Endothelial cell of umbilical vein (primary cell): Measurements from ENCODE around the gene MARVELD1. TPM values are rescaled to one million over a fixed set of nuclear protein-coding genes. Genes with fewer than 3 reads are reported as not detected.

Experiments used
- Bru-seq: library from RNA; stranded (reverse); fragments of 400-500 nt; gene quantifications from one replicate; lab custom pipeline; 2021; lab: Mats Ljungman, UMichigan
- BruChase-seq, 2 experiments: library from RNA; stranded (reverse); fragments of 400-500 nt; gene quantifications; one replicate each; lab custom pipeline; 2021; lab: Mats Ljungman, UMichigan
- BruUV-seq: library from RNA; stranded (reverse); fragments of 400-500 nt; replicated peaks from 2 replicates; lab custom pipeline; 2021; lab: Mats Ljungman, UMichigan
- CTCF ChIA-PET: fragments of 300-600, 350-600 bp; sonication (Branson Sonifier 250); formaldehyde crosslinking; loops from one replicate; lab custom pipeline; 2021; ENCODE audit warnings: antibody characterized with exemption, inconsistent platforms; lab: Charles Lee
- POLR2A ChIA-PET: fragments of 300-600, 350-600 bp; sonication (Branson Sonifier 250); formaldehyde crosslinking; loops from one replicate; lab custom pipeline; 2021; ENCODE audit warnings: antibody characterized with exemption, inconsistent platforms; lab: Charles Lee
- DNase-seq: peaks from one replicate; pipeline ENCODE4 v3.0.0-alpha.2; 2011; ENCODE audit warnings: low read depth, low spot score
- FAIRE-seq: peaks from 2 replicates; lab custom pipeline; 2011; peaks lifted over from hg19 to GRCh38; lab: Jason Lieb, UNC
- H2AFZ ChIP-seq: 2 replicates; pipeline ENCODE4 v1.6.0; 2012; ENCODE audit warnings: low read depth, low read length, control low read depth, inconsistent platforms
- H3K27ac ChIP-seq: 2 replicates; pipeline ENCODE4 v1.5.1; 2011; ENCODE audit warnings: low read depth, mild to moderate bottlenecking, control low read depth, low read length, moderate library complexity; ENCODE audit not compliant: insufficient read depth
- H3K27me3 ChIP-seq, 2 experiments: 2 replicates each; pipeline versions ENCODE4 v1.6.0 to v1.6.1; 2011; ENCODE audit warnings: low read length in 2 of 2, mixed read lengths in 1 of 2; ENCODE audit not compliant: control insufficient read depth in 2 of 2, insufficient read depth in 2 of 2
- H3K36me3 ChIP-seq, 2 experiments: 2 replicates in 1 of 2; 3 replicates in 1 of 2; pipeline ENCODE4 v1.5.1; 2011; ENCODE audit warnings: low read length in 2 of 2, mild to moderate bottlenecking in 1 of 2, moderate library complexity in 1 of 2; ENCODE audit not compliant: control insufficient read depth in 2 of 2, insufficient read depth in 2 of 2; ENCODE audit errors: extremely low read depth in 1 of 2
- H3K4me1 ChIP-seq: 3 replicates; pipeline ENCODE4 v1.5.1; 2011; ENCODE audit warnings: mild to moderate bottlenecking, low read length; ENCODE audit not compliant: control insufficient read depth, insufficient read depth; ENCODE audit errors: extremely low read depth
- H3K4me2 ChIP-seq: 2 replicates; pipeline ENCODE4 v1.6.1; 2011; ENCODE audit warnings: low read length, control low read depth, mixed read lengths; ENCODE audit not compliant: insufficient read depth
- H3K4me3 ChIP-seq, 3 experiments: fragments of 200-600 bp in 1 of 3; sonication (generic), shearing (Covaris generic) in 1 of 3; replicated peaks in 1 of 3; 2 replicates each; pipeline ENCODE4 v1.5.1; 2011 to 2016; ENCODE audit warnings: control low read depth in 3 of 3, low read length in 3 of 3, mild to moderate bottlenecking in 2 of 3, inconsistent platforms in 1 of 3, low read depth in 1 of 3, moderate library complexity in 1 of 3; ENCODE audit not compliant: insufficient read depth in 1 of 3
- H3K79me2 ChIP-seq: 2 replicates; pipeline ENCODE4 v1.6.0; 2012; ENCODE audit warnings: low read length, inconsistent platforms; ENCODE audit not compliant: control insufficient read depth, insufficient read depth
- H3K9ac ChIP-seq: replicated peaks from 2 replicates; pipeline ENCODE3; 2011; ENCODE audit warnings: low read length, control low read depth; ENCODE audit not compliant: insufficient read depth; ENCODE audit errors: extremely low read depth
- H3K9me1 ChIP-seq: replicated peaks from 3 replicates; pipeline ENCODE4 v1.6.0; 2011; ENCODE audit warnings: mild to moderate bottlenecking, low read length; ENCODE audit not compliant: control insufficient read depth, insufficient read depth; ENCODE audit errors: extremely low read depth
- H3K9me3 ChIP-seq: replicated peaks from 2 replicates; pipeline ENCODE4 v1.5.1; 2012; ENCODE audit warnings: low read length, inconsistent platforms; ENCODE audit not compliant: control insufficient read depth, insufficient read depth
- H4K20me1 ChIP-seq: replicated peaks from 2 replicates; pipeline ENCODE3; 2011; ENCODE audit warnings: mild to moderate bottlenecking, low read length; ENCODE audit not compliant: control insufficient read depth, insufficient read depth; ENCODE audit errors: extremely low read depth
- CTCF ChIP-seq, 2 donors: IDR thresholded peaks; 1 replicate in 1 of 2; 2 replicates in 1 of 2; pipeline ENCODE4 v1.5.1; 2011; ENCODE audit warnings: low read length in 2 of 2, mild to moderate bottlenecking in 2 of 2, moderate library complexity in 2 of 2, control low read depth in 1 of 2, inconsistent platforms in 1 of 2, low read depth in 1 of 2; ENCODE audit not compliant: insufficient read depth in 1 of 2; ENCODE audit errors: extremely low read depth in 1 of 2
- EZH2 ChIP-seq: IDR thresholded peaks from 2 replicates; pipeline ENCODE4 v1.6.1; 2012; ENCODE audit warnings: borderline replicate concordance, low read depth, mild to moderate bottlenecking, moderate library complexity, low read length, inconsistent platforms; ENCODE audit not compliant: severe bottlenecking
- FOS ChIP-seq: IDR thresholded peaks from 2 replicates; pipeline ENCODE4 v1.6.1; 2011; ENCODE audit warnings: mild to moderate bottlenecking, low read length, moderate library complexity, borderline replicate concordance; ENCODE audit not compliant: insufficient read depth
- GATA2 ChIP-seq: IDR thresholded peaks from 2 replicates; pipeline ENCODE4 v1.7.0; 2011; ENCODE audit warnings: low read depth, mild to moderate bottlenecking, moderate library complexity, mixed read lengths, low read length; ENCODE audit not compliant: insufficient read length, insufficient read depth
- JUN ChIP-seq: IDR thresholded peaks from 2 replicates; pipeline ENCODE4 v1.6.1; 2011; ENCODE audit warnings: borderline replicate concordance, low read depth; ENCODE audit not compliant: insufficient read length, insufficient read depth
- MYC ChIP-seq: IDR thresholded peaks from one replicate; pipeline ENCODE4 v1.6.1; 2011; ENCODE audit warnings: mild to moderate bottlenecking, low read depth, low read length
- POLR2A ChIP-seq: IDR thresholded peaks from 2 replicates; pipeline ENCODE4 v1.6.1; 2012; ENCODE audit warnings: low read depth, mild to moderate bottlenecking, control low read depth, low read length
- POLR2AphosphoS5 ChIP-seq: IDR thresholded peaks from 2 replicates; pipeline ENCODE4 v1.6.1; 2012; ENCODE audit warnings: low read depth, mild to moderate bottlenecking, control low read depth, low read length, moderate library complexity; ENCODE audit not compliant: insufficient read depth
- dilution Hi-C: fragments of 300-500 bp; cut with MboI; formaldehyde crosslinking; loops from one replicate; pipeline ENCODE4 v1.15.0; 2019; ENCODE audit warnings: low sequenced_read_pairs; ENCODE audit not compliant: extremely low pct_ligation_motif_present
- intact Hi-C: fragments of 100-400 bp; cut with micrococcal nuclease; formaldehyde crosslinking; loops from one replicate; pipeline ENCODE4 v1.10.0; 2022
- long read RNA-seq: library from polyadenylated mRNA; stranded (forward); transcript quantifications from one replicate; pipeline ENCODE4 v2.0.0, GENCODE V29; 2021
- polyA minus RNA-seq, 3 experiments: library from RNA; depleted of rRNA, polyadenylated mRNA; stranded (reverse); fragments of >200 nt; gene quantifications; 1 replicate in 1 of 3; 2 replicates in 2 of 3; pipeline ENCODE4 v1.2.3, GENCODE V29; 2011
- polyA plus RNA-seq, 4 experiments: library from polyadenylated mRNA; depleted of rRNA in 3 of 4; stranded (reverse) in 3 of 4; unstranded in 1 of 4; fragments of >200 nt; gene quantifications; 2 replicates each; pipeline versions ENCODE4 v1.2.1 to v1.2.3, GENCODE V29; 2011 to 2012; ENCODE audit warnings: missing spikeins in 1 of 4
- total RNA-seq: library from RNA; stranded (reverse); gene quantifications from 2 replicates; pipeline ENCODE4 v1.2.3, GENCODE V29; 2021
- TF ChIP-seq, protein P1 (sequence below): IDR thresholded peaks from 2 replicates; pipeline ENCODE4 v1.6.1; 2011; ENCODE audit not compliant: insufficient read depth, insufficient read length

Gene MARVELD1
- total RNA-seq (69.5 and 78.3 TPM in 2 replicates), polyA plus RNA-seq (67.3 and 72.5 TPM in 2 replicates), polyA minus RNA-seq (36.6 and 38.0 TPM in 2 replicates), Bru-seq, nascent RNA (percentile 86 among the genes with signal in this experiment), BruChase-seq, experiment 1, labeled RNA remaining after a 6-hour chase (percentile 96 among the genes with signal in this experiment), BruChase-seq, experiment 2, labeled RNA remaining after a 2-hour chase (percentile 92 among the genes with signal in this experiment)
- polyA plus RNA-seq (2011; cell fraction: cytosol; rRNA removed) = 74.6 and 74.8 TPM in 2 replicates
- 29.7 and 30.0 TPM in 2 replicates for polyA plus RNA-seq (2011; cell fraction: nucleus; rRNA removed)
- 82.4 and 98.3 TPM in 2 replicates for polyA plus RNA-seq (2012)
- polyA minus RNA-seq (2011; cell fraction: cytosol; rRNA and poly(A)+ RNA removed) = 23.0 TPM
- polyA minus RNA-seq (2011; cell fraction: nucleus; rRNA and poly(A)+ RNA removed) = 16.4 and 17.7 TPM in 2 replicates
- long read RNA-seq, transcript MARVELD1-201 (2 exons, 3,221 nt) = major isoform, 91 of 98 reads
- long read RNA-seq, partial matches to known transcripts = 0 of 98 reads
- long read RNA-seq, other reads (novel, unspliced or antisense) = 7 of 98 reads

DNA sequence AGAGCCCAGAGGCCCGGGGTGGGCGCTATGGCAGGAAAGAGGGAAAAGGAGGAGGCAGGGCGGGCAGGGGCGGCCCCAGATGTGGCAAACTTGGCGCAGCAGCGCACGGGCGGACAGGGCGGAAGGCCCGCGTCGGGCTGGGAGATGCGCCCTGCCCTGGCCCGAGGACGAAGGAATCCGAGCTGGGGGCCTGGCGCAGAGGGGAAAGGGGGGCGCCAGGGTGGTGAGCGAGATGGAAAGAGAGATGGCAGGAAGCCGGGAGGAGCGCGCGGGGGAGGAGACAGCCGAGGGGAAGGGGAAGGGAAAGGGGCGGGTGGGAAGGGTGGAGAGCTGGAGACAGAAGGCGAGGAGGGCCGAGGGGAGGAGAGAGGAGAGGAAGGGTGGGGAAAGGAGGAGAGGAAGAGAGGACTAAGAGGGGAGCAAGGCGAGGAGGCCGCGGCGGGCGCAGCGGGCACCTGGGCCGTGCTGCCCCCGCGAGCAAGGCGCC, at the start of gene MARVELD1:
MARVELD1 (plus strand) TSS at position 392 of the 487 bp plus-strand sequence. CDS start 147 bp downstream, outside the sequence.
- peaks cover 0 to 10% of the 10 kb centered on the region in 2 experiments for H3K36me3 ChIP-seq
- H2AFZ ChIP-seq = peak within 1 kb of the TSS; percentile 61
- peaks cover 22% of the 10 kb centered on the region for H3K4me1 ChIP-seq
- CTCF ChIA-PET = interaction anchor here (1.1 to 18.5 kb wide), 8 partner anchors 9 to 37 kb away, joined by 3 to 863 read pairs (median 5); partner anchors contain the start of genes AVPI1 and ZFYVE27
- intact Hi-C loops (loop anchor here (1.0 kb wide), 1 partner anchor 26 kb away; the partner anchor contains the start of gene AVPI1), dilution Hi-C loops (no loop called here)
- POLR2A ChIA-PET = interaction anchor here (0.6 kb wide), 1 partner anchor 20 kb away, joined by 3 read pairs; no protein-coding TSS in a partner anchor
- TF ChIP-seq EZH2 (no peak), GATA2 (no peak), JUN (no peak), MYC (no peak), CTCF (IDR thresholded peaks at IDR 0.05; ENCODE audit: extremely low read depth in 1 of 2, insufficient read depth in 1 of 2, low read depth in 1 of 2, low read length in 2 of 2) (no peak), FOS (no peak), POLR2A (peak; percentile 95), POLR2AphosphoS5 (peak; percentile 93)
- TF ChIP-seq, protein P1, sequence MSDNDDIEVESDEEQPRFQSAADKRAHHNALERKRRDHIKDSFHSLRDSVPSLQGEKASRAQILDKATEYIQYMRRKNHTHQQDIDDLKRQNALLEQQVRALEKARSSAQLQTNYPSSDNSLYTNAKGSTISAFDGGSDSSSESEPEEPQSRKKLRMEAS = no peak
- no TSS peak for BruUV-seq
- peak within 1 kb of the TSS; percentile 81 for H3K4me2 ChIP-seq
- no peaks in the 10 kb centered on the region for H3K27me3 ChIP-seq
- no peaks in the 10 kb centered on the region for H4K20me1 ChIP-seq
- peak within 1 kb of the TSS; percentile 39 for H3K27ac ChIP-seq
- H3K9me3 ChIP-seq = no peaks in the 10 kb centered on the region
- H3K79me2 ChIP-seq = peaks cover 34% of the 10 kb centered on the region
- FAIRE-seq = peak; percentile 80
- peak within 1 kb of the TSS; percentile 62 for H3K9ac ChIP-seq
- DNase-seq = peak; percentile 54
- H3K9me1 ChIP-seq = no peaks in the 10 kb centered on the region
- H3K4me3 ChIP-seq = peak within 1 kb of the TSS; percentile 14 to 62 (median 28)
